ENCODE results near the gene JAK1.

The JAK1 gene

GRCh38 chr1:64814427-64814826, 151.9 kb downstream of the JAK1 start:
- H3F3A ChIP-seq (ENCODE audit: insufficient read depth, low read length): no peaks in the 10 kb centered on the region
- TF ChIP-seq EZH2 (optimal IDR thresholded peaks at IDR 0.05; ENCODE audit: low read depth, low read length) (no peak), CTCF (IDR thresholded peaks at IDR 0.05; ENCODE audit: low read length) (no peak), EZH2phosphoT487 (IDR thresholded peaks at IDR 0.05; ENCODE audit: low read length) (no peak)
- H3K79me2 ChIP-seq (ENCODE audit: low read length): no peaks in the 10 kb centered on the region
- H3K4me2 ChIP-seq (ENCODE audit: low read depth, low read length): no peak overlapping the region
- H3K9me3 ChIP-seq (replicated peaks; ENCODE audit: insufficient read depth, low read length): no peaks in the 10 kb centered on the region
- no peaks in the 10 kb centered on the region for H3K27me3 ChIP-seq (replicated peaks; ENCODE audit: insufficient read depth, low read length)
- no peak overlapping the region for H3K27ac ChIP-seq (ENCODE audit: low read length)
- H3K36me3 ChIP-seq (replicated peaks; ENCODE audit: insufficient read depth, low read length): no peaks in the 10 kb centered on the region
- no peaks in the 10 kb centered on the region for H3K9me2 ChIP-seq (replicated peaks; ENCODE audit: insufficient read depth, low read length)
- no peak overlapping the region for H3K4me3 ChIP-seq (ENCODE audit: low read length)
- no peak for DNase-seq
- H4K20me1 ChIP-seq (ENCODE audit: insufficient read depth, low read length): no peaks in the 10 kb centered on the region
- no peak overlapping the region for H3K9ac ChIP-seq (ENCODE audit: low read length)
- no peak overlapping the region for H2AFZ ChIP-seq (ENCODE audit: low read length)
- no peaks in the 10 kb centered on the region for H3K4me1 ChIP-seq (ENCODE audit: low read length)

- DNase-seq: no peak
- no peak overlapping the region for H3K4me3 ChIP-seq (ENCODE audit: low read length)
- no peak overlapping the region for H2AFZ ChIP-seq (ENCODE audit: low read length)
- H3K4me1 ChIP-seq (ENCODE audit: low read length): no peaks in the 10 kb centered on the region
- no peaks in the 10 kb centered on the region for H3K36me3 ChIP-seq (replicated peaks; ENCODE audit: insufficient read depth, low read length)
- H3K9me2 ChIP-seq (replicated peaks; ENCODE audit: insufficient read depth, low read length): no peaks in the 10 kb centered on the region
- H3K27ac ChIP-seq (ENCODE audit: low read length): no peak overlapping the region
- no peak overlapping the region for H3K9ac ChIP-seq (ENCODE audit: low read length)
- no peaks in the 10 kb centered on the region for H4K20me1 ChIP-seq (ENCODE audit: insufficient read depth, low read length)
- H3K79me2 ChIP-seq (ENCODE audit: low read length): no peaks in the 10 kb centered on the region
- no peak overlapping the region for H3K4me2 ChIP-seq (ENCODE audit: low read depth, low read length)
- no peaks in the 10 kb centered on the region for H3K9me3 ChIP-seq (replicated peaks; ENCODE audit: insufficient read depth, low read length)
- H3F3A ChIP-seq (ENCODE audit: insufficient read depth, low read length): no peaks in the 10 kb centered on the region
- no peak for TF ChIP-seq EZH2phosphoT487 (IDR thresholded peaks at IDR 0.05; ENCODE audit: low read length)
- TF ChIP-seq CTCF (IDR thresholded peaks at IDR 0.05; ENCODE audit: low read length): no peak
- TF ChIP-seq EZH2 (optimal IDR thresholded peaks at IDR 0.05; ENCODE audit: low read depth, low read length): no peak
- H3K27me3 ChIP-seq (replicated peaks; ENCODE audit: insufficient read depth, low read length): no peaks in the 10 kb centered on the region
Measured at GRCh38 chr1:64811131-64811530, 155.2 kb downstream of the JAK1 start.

GRCh38 chr1:64810001-64810400, 156.3 kb downstream of the JAK1 start:
- Histone ChIP-seq H3F3A (ENCODE audit: insufficient read depth, low read length) (no peaks in the 10 kb centered on the region), H3K27ac (ENCODE audit: low read length) (no peak overlapping the region), H3K36me3 (replicated peaks; ENCODE audit: insufficient read depth, low read length) (no peaks in the 10 kb centered on the region), H3K27me3 (replicated peaks; ENCODE audit: insufficient read depth, low read length) (no peaks in the 10 kb centered on the region), H2AFZ (ENCODE audit: low read length) (no peak overlapping the region), H3K9me2 (replicated peaks; ENCODE audit: insufficient read depth, low read length) (no peaks in the 10 kb centered on the region), H3K79me2 (ENCODE audit: low read length) (no peaks in the 10 kb centered on the region), H3K4me2 (ENCODE audit: low read depth, low read length) (no peak overlapping the region), H4K20me1 (ENCODE audit: insufficient read depth, low read length) (no peaks in the 10 kb centered on the region), H3K9ac (ENCODE audit: low read length) (no peak overlapping the region), H3K4me3 (ENCODE audit: low read length) (no peak overlapping the region), H3K9me3 (replicated peaks; ENCODE audit: insufficient read depth, low read length) (no peaks in the 10 kb centered on the region), H3K4me1 (ENCODE audit: low read length) (no peaks in the 10 kb centered on the region)
- no peak for DNase-seq
- TF ChIP-seq EZH2 (optimal IDR thresholded peaks at IDR 0.05; ENCODE audit: low read depth, low read length) (no peak), CTCF (IDR thresholded peaks at IDR 0.05; ENCODE audit: low read length) (no peak), EZH2phosphoT487 (IDR thresholded peaks at IDR 0.05; ENCODE audit: low read length) (no peak)

All from MM.1S (cell line).